GM18907 (cell line): ENCODE results near the gene MGLL.
A peak's percentile ranks its signal among the peaks of the same experiment; 100 is the strongest.

Experiments used
- ATAC-seq: cut with Tn5 transposase; IDR thresholded peaks from one replicate; pipeline ENCODE4 v1.9.1; 2021; ENCODE audit warnings: mild to moderate bottlenecking, moderate library complexity; ENCODE audit not compliant: unreplicated experiment

The MGLL gene

DNA sequence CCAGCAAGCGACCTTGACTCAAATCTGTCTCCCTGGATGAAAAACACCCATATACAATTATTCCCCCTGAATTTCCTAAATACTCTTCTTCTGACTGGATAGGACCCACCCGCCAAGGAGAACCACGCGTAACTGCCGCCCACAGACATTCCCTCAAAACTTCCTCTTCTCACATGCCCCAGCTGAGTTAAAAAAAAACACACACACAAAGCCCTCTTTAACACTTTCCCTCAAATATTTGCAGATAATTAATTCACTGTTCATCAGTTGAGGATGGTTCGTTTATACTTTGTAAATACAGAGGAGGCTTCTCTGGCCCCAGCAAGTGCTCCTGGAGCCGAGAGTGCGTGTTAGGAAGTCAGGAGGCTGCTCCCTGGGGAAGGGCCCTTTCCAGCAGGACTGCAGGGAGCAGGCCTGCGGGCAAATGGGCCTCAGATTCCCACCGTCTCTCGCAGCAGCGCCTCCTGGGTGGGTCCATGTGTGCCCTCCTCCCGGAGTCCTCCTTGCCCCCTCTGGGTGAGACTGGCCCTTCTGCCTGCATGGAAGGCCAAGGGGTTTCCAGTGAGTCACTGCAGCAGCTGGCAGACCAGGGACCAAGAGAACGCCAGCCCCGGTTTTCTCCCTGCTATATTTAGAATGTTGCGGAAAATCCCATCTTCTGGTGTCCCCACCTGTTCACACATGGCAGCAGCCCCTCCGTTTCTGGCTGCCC lies 46.8 kb downstream of the MGLL start:
- peak; percentile 44 for ATAC-seq

DNA sequence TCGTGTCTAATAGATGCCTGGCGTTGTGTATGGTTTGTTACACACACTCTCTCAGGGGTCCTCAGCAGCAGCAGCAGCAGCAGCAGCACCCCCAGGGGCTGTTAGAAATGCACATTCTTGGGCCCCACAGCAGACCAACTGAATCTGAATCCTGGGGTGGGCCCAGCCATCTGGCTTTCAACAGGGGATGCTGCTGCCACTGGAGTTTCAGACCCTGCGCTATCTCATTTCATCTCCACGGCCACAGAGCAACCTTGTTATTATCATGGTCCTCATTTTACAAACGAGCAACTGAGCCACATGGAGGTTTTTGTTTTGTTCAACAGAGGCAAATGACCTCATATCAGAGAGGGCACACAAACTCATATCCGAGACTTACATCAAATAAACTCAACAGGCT lies 47.7 kb downstream of the MGLL start:
- ATAC-seq: no peak

DNA sequence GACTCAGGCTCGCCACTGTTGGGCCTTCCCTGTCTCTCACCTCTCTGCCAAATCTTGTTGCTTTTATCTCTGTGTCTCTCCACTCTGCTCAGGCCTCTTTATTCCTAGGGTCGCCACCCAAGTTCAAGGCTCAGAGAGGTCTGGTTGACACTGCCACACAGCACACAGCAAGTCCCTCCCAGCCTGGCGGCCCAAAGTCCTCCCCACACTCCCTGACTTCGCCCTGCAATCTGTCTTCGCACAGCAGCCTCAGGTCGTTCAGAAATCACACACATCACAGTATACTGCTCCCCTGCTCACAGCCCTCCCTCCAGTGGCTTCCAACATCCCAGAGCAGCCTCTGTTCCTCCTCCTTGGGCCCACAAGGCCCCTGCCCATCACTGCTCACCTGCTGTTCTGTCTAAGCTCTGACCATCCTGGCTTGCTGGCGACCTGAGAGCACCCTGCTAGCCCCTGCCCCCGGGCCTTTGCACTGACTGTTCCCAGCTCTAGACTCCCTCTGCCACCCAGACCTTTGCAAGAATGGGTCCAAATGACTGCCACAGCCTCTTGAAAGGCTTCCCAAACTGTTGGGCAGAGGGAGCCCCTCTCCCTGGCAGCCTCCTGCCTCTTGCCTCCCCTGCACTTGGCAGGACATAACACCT lies 48.4 kb downstream of the MGLL start:
- ATAC-seq: no peak

DNA sequence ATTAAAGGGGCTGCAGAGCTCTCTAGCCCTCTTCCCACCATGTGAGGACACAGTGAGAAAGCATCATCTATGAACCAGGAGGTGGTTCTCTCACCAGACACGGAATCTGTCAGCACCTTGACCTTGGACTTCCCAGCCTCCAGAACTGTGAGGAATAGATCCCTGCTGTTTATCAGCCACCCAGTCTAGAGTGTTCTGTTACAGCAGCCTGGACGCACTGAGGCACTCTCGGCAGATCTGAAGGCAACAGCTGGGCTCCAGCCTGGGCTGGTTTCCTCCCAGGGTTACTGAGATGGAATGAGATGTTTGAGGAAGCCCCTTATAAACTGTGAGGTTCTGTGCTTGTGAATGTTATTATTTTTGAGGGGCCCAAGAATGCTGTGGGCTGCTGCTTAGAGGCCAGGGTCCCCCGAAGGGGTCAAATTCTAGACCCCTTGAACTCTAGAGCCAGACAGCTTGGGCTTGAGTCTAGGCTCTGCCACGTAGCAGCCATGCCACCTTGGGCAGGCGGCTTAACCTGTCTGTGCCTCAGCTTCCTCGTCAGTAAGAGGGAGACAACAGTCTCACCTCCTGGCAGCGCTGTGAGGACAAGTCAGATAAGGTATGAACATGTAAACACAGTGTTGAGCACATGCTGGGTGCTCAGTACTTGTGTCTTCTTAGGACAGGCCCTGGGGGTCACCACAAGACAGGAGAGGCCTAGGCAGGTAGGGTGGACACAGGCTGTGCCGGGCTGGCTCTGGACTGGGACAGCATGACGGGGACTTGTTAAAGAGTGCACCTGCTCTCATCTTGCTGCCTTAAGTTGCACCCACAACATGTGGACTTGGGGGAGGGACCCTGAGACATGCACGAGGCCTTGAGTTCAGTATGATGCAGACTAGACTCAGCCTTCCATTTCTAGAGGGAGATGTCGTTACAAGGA lies 49.2 kb downstream of the MGLL start:
- ATAC-seq: no peak

DNA sequence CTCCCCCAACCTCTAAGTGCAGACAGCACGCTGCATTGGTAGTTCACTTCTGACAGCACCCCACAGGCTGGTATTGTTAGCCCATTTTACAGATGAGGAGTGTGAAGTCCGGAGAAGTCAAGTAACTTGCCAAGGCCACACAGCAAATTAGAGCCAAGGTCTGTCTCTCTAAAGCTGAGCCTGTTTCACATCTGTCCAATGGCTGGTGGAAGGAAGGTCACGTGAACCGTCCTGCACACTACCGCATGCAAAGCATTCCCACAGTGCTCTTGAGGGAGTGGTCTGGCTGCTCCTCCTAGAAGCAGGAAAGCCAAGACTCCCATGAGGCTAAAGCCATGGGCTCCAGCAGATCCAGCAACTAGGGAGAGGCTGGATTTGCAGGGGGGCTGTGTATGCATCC lies 50.0 kb downstream of the MGLL start:
- no peak for ATAC-seq

DNA sequence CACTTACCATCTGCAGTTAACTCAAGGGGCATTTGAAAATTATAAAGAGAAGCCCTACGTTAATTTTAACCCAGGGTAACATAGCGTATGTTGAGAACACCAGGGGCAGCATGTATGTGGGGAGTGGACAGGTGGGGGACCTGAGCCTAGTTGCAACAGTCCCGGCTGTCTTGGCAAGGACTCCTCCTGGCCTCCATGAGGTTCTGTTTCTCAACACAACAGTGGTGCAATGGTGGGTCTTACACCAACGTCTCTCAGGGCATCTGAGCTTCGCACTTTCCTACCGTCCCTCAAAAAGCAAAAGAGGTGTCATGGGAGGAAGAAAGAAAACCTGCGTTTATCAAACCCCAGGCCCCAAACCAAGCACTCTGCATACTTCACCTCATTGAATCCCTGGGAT lies 50.6 kb downstream of the MGLL start:
- ATAC-seq: no peak

DNA sequence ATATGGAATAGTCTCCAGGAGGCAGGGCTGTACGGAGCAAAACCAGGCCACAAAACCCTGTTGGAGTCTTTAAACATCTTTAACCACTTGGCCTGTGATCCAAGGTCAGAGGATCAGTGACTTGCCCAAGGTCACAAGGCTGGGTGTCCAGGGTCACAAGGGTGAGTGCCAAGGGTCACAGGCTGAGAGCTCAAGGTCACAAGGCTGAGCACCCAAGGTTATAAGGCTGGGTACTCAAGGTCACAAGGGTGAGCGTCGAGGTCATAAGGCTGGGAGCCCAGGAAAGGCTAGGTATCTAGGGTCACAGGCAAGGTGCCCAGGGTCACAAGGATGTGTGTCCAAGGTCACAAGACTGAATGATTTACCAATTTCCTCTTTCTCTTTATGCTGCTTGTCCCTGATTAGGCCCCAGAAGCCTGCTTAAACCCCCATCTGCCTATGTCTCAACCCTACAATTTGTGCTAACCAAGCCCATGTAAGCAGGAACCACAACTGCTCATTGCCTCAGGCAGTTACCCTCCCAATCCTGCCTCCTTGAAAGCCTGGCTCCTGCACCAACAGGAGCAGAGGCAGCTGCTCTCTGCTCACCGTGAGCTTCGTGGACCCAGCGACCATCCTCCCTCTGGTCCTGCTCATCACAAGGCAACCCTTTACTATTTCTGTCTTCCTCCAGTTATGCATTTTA lies 51.5 kb downstream of the MGLL start:
- no peak for ATAC-seq

DNA sequence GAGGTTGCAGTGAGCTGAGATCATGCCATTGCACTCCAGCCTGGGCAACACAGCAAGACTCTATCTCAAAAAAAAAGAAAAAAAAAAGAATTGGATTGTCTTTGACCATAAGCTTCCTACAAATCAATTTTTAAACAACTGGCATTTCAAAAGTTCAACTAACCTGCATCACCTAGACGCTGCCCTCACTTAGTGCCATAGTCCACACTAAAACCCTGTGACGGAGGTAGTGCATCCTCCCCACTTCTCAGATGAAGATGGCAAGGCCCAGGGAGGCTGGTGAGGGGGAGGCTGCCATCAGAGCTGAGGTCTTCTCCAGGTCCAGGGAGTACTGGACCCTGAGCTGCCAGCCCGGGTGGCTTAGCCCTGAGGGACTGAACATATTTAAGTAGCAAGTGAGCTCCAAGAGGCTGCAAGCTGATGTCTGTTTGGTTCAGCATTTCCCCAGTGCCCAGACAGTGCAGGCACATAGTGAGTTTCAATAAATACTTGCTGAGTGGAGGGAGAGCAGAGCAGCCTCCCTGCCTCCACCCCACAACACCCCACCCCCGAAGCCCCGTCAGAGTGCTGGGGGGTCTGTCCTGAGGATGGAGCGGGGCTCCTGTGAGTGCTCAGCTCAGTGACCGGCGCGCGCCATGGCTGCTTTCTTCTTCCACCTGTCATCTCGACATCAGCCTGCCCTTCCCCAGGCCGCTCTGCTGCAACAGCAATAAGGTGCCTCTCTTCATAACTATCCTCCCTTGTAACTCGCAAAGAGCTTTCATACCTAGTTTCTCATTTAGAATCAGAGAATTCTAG lies 52.8 kb downstream of the MGLL start:
- ATAC-seq: no peak

DNA sequence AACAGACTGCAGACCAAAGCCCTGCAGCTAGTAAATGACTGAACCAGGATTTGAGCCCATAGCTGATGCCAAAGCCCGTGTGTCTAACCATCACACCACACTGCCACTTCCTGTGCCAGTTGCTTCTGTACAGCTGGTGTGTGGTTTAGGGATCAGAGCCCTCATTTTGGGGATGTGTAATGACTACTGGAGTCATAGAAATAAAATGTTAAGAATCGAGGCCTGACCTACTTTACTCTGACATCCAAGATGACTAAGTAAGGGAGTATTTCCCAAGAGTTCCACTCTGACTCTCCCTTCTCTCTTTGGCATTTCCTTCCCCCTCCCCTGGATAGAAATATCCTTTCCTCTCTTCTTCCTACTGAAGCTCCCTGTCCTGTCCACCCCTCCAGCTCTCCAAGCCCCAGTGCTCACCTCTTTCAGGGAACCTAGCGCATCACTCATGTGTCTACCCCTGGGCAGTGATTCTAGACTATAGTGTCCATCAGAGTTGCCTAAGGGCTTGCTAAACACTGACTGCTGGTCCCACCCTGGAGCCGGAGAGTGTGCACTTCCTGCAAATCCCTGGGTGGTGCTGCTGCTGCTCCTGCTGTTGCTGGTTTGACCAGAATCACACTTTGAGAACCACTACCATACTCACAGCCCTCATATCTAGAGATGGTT lies 53.8 kb downstream of the MGLL start:
- no peak for ATAC-seq

DNA sequence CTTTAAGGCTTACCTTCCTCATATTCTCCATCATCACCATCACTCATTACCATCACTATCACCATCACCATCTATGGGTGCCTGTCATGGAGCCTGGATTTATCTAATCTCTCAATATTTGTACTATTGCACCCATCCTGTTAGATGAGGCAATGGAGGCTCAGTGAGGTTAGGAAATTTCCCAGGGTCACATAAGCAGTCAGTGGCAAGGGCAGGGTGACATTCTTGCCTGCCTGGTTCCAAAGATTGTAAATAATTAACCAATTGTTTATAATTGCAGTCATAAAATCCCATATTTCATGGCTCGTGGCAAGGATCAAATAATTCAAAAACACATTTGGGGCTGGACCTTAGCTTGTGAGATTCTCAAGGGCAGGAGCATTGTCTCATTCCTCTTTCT lies 55.2 kb downstream of the MGLL start:
- ATAC-seq: no peak

DNA sequence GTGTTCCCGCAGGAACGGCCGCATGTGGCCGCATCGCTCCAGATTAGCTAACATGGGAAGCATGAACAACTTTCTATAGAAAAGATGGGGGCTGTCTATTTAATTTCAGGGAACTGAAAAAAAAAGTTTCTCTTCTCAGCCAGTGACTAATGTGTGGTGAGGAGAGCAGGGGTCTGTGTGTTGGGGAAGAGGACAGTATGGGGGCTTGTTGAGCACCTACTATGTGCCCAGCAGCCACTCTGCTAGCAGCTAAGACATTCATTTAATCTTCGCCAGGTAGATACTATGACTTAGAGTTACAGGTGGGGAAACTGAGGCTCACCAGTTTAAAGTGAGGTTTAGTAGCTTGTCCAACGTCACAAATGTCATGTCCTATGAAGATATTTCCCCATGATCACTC lies 56.6 kb downstream of the MGLL start:
- no peak for ATAC-seq

DNA sequence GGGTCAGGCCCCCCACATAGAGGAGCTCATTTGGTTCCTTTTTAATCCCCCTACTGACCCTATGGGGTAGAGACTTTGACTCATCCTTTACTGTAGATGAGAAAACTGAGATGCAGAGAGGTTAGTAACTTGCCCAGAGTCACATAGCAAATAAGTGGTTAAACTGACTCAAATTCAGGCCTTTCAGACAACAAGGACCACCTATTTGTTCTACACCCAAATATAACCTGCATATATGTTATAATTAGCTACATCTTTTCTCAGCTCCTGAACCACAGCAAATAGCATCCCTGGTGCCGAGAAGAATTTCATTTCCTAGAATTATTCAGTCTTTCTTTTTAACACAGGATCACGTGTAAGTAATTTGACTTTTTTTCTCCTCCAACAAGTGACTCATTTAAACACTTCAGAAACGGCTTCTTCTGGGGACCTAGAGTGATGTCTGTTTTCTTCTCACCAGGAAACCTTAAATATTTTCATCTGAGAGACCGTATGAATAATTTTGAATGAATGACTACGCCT lies 57.4 kb downstream of the MGLL start:
- ATAC-seq: no peak

DNA sequence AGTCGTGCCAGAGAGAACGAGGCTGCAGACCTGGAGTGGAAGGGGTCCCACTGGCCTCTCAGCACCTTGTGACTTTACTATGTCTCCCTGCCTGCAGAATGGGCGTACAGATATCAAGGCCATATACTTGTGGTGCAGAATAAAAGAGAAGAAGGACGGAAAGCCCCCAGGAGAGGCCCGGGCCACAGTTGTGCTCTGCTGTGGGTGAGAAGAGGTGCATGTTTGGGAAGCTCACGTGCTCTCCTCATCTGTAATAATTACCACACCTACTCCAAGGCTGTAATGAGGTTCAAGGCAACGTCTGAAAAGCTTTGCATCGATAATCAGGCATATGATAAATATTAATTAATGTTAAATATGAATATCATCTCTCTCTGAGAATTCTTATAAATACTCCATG lies 58.0 kb downstream of the MGLL start:
- ATAC-seq: no peak

DNA sequence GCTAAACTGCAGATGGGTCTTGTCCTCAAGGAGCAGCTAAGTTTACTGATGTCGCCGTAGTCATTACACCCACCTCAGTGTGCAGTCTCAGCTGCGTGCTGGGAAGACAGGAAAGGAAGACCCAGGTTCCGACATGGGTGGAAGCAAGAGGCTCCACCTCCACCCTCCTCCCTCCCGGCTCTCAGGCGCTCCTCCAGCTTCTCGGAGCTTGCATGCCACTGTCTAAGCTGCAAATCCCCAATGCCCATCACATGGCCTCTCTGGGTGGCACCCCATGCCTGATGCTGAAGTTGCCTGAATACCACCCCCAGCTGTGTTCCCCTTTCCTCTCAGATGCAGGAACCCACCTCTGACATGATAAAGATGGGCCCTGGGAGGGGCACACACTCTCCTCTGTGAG lies 58.5 kb downstream of the MGLL start:
- ATAC-seq: no peak

DNA sequence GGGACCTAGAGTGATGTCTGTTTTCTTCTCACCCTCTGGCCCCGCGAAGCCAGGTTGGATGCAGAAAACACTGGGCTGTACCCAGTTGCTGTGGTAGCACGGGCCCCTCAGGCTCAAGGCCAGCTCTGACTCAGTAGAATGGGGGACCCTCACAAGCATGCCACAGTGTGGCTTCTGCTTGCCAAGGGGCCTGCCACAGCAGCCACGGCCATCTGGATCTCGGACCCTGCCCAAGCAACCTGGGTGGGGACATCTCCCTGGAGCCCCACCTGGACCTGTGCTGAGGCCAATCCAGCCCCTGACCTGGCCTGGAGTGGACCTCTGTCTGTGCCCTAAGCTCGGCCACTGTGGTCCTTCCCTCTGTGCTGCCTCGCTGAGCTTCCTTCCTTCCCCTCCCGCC lies 59.0 kb downstream of the MGLL start:
- ATAC-seq: no peak

DNA sequence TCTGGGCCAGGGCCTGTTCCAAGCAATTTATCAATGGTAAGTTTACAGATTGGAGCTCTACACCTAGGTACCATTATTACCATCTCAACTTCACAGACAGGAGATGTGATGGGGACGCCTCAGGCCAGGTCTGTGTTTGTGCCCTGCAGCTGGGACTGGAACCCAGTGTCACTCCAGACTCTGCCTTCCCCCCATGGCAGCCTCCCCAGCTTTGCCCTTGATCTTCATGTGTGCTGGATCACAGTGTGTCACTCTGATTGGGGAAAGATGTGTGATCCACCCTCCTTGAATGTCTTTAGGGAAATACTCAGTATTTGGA lies 59.6 kb downstream of the MGLL start:
- ATAC-seq: peak; percentile 5

DNA sequence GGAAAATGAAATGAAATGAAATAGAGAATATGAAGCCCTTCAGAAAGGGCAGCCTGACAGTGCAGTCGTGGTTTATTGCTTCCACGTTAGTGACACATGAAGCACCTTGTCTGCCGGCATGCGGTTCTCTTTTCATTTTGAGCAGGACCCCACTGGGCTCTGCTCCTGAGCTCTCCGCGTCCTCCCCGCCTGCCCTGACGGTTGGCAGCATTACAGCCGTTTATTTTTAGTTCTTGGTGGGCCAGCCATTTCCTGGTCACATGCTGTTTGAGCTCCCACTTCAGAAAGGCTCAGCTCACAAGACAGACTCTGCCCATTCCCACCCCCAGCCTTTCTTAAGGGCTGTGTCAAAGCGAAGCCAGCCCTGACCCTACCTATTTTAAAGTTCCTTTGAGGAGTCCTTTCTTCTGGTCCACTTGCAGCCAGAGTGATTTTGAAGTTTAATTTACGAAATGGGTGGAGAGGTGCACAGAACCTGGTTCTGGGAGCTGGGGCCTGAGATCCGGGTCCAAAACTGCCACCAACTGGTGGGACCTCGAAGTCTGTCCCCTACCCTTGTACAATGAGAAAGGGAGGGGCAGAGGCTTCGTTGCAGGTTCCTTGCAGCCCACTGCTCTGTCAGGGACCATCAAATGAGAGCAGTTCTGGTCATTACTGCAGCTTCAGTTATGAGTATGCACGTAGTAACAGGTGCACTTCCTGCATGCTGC lies 60.1 kb downstream of the MGLL start:
- ATAC-seq: peak; percentile 58

DNA sequence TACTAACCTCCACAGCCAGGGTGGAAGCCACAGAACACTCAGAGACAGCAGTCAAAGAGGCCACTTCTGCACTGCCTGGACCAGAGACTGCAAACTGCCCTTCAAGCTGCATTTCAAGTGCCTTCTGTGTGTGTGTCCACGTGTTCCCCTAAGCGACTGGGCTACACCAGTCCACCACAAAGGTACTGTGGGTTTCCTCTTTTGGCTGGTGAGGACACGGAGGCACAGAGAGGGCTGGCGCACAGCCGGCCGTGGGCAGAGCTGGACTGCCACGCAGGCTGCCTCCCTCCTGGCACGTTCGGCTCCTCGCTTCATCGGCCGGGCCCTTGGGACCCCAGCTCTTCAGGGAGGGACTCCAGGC lies 60.9 kb downstream of the MGLL start:
- ATAC-seq: peak; percentile 31

DNA sequence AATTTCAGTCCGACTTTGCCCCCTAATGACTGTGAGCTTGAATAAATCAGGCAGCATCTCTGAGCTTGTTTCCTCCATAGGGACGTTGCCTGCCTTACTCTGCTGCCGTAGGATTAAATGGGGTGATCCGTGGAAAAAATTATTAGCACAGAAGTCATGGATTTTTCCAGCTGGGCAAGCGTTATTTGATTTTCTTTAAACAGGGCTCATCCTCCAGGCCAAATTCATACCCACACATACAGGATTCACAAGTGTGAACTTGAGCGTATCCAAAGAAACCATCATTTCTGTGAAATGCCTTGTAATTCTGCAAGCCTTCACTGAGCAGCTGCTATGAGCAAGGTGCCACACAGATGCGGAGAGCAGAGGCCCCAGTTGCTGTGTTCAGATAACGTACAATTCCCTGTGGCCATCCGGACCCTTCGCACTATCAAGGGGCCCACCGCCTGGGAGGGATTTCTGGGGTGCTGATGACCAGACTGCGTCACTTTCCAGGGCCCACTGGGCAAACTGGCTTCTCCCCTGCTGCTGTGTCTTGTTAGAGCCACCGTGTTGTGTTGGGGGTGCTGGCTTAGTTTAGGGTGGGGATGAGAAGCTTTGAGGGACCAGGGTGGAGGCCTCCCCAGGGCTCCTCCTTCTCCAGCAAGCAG lies 61.4 kb downstream of the MGLL start:
- no peak for ATAC-seq
